Stimulated activated CD8-positive, alpha-beta memory T cell treated with anti-CD3 and anti-CD28 coated beads, Interleukin-7, amount 100 ng/mL, for 48 hours (primary cell): ENCODE measurements around the gene ETS2.

Experiments used
- DNase-seq, 2 donors: peaks; one replicate each; pipeline ENCODE4 v3.0.0-alpha.2; 2020; ENCODE audit warnings: low read depth in 1 of 2; ENCODE audit errors: extremely low read depth in 1 of 2

Gene ETS2

GRCh38 chr21:38777015-38777414 lies 28.7 kb upstream of the ETS2 start:
- DNase-seq, result no peak

GRCh38 chr21:38777531-38777930 lies 28.2 kb upstream of the ETS2 start:
- no peak for DNase-seq

DNA sequence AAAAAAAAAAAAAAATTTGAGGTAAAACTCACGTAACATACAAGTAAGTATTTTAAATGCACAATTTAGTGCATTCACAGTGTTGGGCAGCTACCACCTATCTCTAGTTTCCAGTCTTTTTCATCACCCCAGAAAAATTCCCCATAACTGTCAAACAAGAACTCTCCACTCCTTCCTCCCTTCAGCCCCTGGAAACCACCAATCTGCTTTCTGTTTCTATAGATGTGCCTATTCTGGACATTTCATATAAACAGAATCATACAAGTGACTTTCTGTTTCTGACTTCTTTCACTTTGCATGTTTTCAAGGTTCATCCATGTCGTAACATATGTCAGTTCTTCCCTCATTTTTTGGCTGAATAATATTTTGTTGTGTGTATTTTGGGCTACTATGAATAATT lies 24.9 kb upstream of the ETS2 start:
- no peak for DNase-seq

GRCh38 chr21:38784458-38785266 lies 21.1 kb upstream of the ETS2 start:
- no peak for DNase-seq

GRCh38 chr21:38785483-38785882 lies 20.2 kb upstream of the ETS2 start:
- no peak for DNase-seq

GRCh38 chr21:38787016-38787415 lies 18.7 kb upstream of the ETS2 start:
- DNase-seq, result no peak

GRCh38 chr21:38787461-38788274 lies 18.1 kb upstream of the ETS2 start:
- DNase-seq, result no peak

DNA sequence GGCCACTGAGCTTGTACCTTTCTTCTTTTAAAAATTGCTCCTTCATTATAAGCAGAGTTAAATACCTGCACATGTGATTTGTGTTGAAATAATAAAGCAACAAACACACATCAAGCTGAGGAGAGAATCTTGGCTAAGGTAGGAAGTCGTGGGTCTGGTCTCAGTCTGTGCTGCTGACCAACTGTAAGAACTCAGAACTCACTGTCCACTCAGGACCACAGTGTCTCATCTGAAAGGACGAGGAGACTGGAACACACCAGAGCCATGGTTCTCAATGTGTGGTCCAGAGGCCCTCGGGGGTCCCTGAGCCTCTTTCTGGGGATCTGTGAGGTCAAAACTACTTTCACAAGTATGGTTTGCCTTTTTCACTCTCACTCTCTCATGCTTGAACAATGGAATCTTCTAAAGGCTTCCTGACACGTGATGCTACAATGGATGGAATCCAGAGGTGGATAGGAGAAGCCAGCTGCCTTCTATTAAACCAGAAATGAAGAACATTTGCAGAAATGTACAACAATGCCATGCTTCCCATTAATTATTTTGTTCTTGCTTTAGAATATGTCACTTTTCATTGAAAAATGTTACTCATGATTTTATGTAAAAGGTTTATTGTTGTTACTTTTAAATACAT lies 17.3 kb upstream of the ETS2 start:
- DNase-seq, result no peak

GRCh38 chr21:38789275-38789674 lies 16.5 kb upstream of the ETS2 start:
- DNase-seq, result no peak

GRCh38 chr21:38790059-38790458 lies 15.7 kb upstream of the ETS2 start:
- no peak for DNase-seq

- DNase-seq, result no peak
Observed at GRCh38 chr21:38790961-38791360, 14.8 kb upstream of the ETS2 start.

- DNase-seq, result no peak
Observed at GRCh38 chr21:38792676-38793459, 12.9 kb upstream of the ETS2 start.

DNA sequence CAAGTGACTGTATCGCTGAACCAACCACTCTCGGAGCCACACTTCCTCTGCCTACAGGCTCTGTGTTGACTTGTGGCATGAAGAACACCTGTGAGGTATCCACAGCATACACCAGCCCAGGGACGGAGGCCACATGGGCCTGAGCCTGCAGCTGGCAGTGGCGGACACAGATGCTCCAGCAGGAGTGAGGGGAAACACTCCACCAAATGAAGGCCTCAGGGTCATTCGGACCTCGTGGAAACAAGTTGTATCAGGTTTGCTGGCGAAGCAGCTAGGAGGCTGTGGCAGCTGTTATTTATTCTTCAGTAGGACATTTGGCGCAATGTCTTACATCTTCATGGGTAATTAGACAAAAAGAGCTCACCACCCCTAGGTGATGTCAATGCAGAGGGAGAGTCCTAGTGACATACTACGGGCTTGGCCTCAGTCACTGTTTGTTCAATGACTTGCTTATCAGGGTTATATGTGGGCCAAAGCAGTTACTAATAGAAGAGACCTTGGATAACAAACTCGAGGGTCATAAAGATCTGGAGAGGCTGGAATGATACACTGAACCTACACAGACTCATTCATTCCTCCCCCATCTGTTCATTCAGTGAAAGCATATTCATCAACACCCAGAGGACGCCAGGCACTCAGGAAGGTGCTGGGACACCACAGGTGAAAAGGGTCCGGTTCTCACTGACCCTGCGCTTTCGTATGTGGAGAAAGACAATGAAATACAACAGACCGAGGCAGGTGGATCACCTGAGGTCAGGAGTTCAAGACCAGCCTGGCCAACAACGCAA lies 11.6 kb upstream of the ETS2 start:
- no peak for DNase-seq

DNA sequence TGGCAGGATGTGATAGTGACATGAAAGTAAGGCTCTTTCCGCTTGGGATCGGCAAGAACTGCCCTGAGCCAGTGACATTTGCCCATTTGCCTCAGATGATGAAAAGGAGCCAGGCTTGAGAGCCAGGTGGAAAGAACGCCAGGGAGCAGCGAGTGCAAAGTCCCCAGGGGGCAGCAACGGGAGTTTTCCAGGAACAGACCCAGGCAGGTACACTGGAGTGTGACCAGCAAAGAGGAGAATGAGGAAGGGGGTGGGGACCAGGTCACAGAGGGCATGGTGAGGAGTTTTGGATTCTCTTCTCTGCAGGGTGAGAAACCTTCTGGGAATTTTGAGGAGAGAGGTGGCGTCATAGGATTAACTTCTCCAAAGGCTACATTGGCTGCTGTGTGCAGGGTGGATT lies 10.8 kb upstream of the ETS2 start:
- no peak for DNase-seq

GRCh38 chr21:38795475-38795874 lies 10.3 kb upstream of the ETS2 start:
- DNase-seq, result no peak

GRCh38 chr21:38796424-38796823 lies 9.3 kb upstream of the ETS2 start:
- DNase-seq, result no peak

- DNase-seq, result no peak
Observed at GRCh38 chr21:38797470-38797869, 8.3 kb upstream of the ETS2 start.

DNA sequence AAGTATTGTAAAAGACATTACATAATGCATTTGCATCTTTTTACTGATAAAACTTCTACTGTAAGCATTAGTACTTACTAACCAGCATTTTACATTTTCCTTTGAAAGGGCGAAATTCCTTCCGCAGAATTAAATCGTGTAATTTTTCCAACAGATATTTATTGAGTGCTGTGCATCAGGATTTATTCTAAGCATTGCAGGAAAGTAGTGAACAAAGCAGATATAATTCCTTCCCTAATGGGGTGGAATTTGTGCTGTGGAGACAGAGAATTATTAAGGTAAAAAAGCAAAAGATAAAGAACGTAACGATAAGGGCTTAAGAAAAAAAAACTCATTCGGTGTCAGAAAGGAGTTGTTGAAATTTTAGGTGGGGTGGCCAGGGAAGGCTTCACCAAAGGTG lies 7.6 kb upstream of the ETS2 start:
- no peak for DNase-seq

GRCh38 chr21:38798481-38798882 lies 7.2 kb upstream of the ETS2 start:
- DNase-seq, result no peak

GRCh38 chr21:38800046-38800758 lies 5.5 kb upstream of the ETS2 start:
- no peak for DNase-seq
